GM12874 (cell line): Measurements from ENCODE around the gene RPP38.

ENCODE experiments used
- CTCF ChIP-seq: IDR thresholded peaks from 2 replicates; pipeline ENCODE4 v1.5.1; 2011; ENCODE audit warnings: low read depth, mild to moderate bottlenecking, control low read depth, low read length, moderate library complexity; ENCODE audit not compliant: insufficient read depth

The RPP38 gene

GRCh38 chr10:15123749-15124184 lies 26.6 kb downstream of the RPP38 start:
- TF ChIP-seq CTCF: no peak

GRCh38 chr10:15124190-15124589 lies 27.0 kb downstream of the RPP38 start:
- TF ChIP-seq CTCF: no peak

GRCh38 chr10:15124908-15125307 lies 27.8 kb downstream of the RPP38 start:
- TF ChIP-seq CTCF: no peak

- TF ChIP-seq CTCF: no peak
These were observed 34.2 kb downstream of the RPP38 start for GRCh38 chr10:15131330-15131729.

- TF ChIP-seq CTCF: no peak
These were observed 39.2 kb downstream of the RPP38 start for GRCh38 chr10:15136129-15137035.

- TF ChIP-seq CTCF: no peak
These were observed 39.8 kb downstream of the RPP38 start for GRCh38 chr10:15137036-15137359.

- no peak for TF ChIP-seq CTCF
These were observed 40.5 kb downstream of the RPP38 start for GRCh38 chr10:15137636-15138035.
